Measurements from ENCODE around the gene PTPRG.
A peak's percentile ranks its signal among the peaks of the same experiment; 100 is the strongest.

Gene PTPRG

DNA sequence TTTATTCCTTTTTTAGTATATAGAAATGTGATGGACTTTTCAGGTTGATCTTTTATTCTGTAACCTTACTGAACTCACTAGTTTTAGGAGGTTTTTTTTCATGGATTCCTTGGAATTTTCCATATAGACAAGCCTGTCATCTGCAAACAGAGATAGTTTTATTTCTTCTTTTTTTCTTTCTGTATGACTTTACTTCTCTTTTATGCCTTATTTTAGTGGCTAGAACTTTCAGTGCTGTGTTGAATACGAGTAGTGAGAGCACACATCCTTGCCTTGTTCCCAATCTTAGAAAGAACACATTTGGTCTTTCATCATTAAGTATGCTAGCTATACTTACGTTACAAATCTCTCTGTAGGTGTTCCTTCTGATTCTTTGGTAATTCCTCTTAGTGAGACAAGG lies 336.5 kb downstream of the PTPRG start:
- TF ChIP-seq, protein P1, sequence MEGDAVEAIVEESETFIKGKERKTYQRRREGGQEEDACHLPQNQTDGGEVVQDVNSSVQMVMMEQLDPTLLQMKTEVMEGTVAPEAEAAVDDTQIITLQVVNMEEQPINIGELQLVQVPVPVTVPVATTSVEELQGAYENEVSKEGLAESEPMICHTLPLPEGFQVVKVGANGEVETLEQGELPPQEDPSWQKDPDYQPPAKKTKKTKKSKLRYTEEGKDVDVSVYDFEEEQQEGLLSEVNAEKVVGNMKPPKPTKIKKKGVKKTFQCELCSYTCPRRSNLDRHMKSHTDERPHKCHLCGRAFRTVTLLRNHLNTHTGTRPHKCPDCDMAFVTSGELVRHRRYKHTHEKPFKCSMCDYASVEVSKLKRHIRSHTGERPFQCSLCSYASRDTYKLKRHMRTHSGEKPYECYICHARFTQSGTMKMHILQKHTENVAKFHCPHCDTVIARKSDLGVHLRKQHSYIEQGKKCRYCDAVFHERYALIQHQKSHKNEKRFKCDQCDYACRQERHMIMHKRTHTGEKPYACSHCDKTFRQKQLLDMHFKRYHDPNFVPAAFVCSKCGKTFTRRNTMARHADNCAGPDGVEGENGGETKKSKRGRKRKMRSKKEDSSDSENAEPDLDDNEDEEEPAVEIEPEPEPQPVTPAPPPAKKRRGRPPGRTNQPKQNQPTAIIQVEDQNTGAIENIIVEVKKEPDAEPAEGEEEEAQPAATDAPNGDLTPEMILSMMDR (conservative IDR thresholded peaks at IDR 0.05; ENCODE audit: low read depth): no peak
- H3K27ac ChIP-seq: no peak overlapping the region
- DNase-seq (ENCODE audit: low spot score): no peak
- POLR2A ChIA-PET (ENCODE audit: low non-redundant PET): no interaction called here
- CTCF ChIA-PET: no interaction called here

- ChIA-PET POLR2A (ENCODE audit: low non-redundant PET) (no interaction called here), CTCF (interaction anchor here (0.6 kb wide), 1 partner anchor 242 kb away, joined by 3 read pairs; no protein-coding TSS in a partner anchor)
- TF ChIP-seq, protein P1 (conservative IDR thresholded peaks at IDR 0.05; ENCODE audit: low read depth): no peak
- H3K27ac ChIP-seq: no peak overlapping the region
- no peak for DNase-seq (ENCODE audit: low spot score)
These were observed 338.5 kb downstream of the PTPRG start for GRCh38 chr3:61899700-61900462.

DNA sequence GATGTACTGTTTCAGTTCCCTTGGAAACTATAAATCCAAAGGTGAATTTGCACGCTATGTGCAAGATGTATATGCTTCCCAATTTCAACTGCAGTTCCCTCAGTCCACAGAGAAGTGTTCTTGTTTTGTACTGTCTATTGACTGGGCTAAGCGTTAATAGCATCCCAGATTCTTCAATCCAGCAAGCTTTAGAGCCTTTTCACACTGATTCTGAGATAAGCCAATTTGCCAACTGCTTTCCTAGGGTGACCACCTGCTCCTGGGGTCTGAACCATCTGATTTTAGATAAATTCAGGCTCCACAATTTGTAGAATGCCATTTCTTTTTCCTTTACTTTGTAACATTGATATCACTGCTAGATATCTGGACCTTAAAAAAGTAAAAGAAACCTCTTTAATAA lies 340.1 kb downstream of the PTPRG start:
- no peak overlapping the region for H3K27ac ChIP-seq
- POLR2A ChIA-PET (ENCODE audit: low non-redundant PET): no interaction called here
- CTCF ChIA-PET: no interaction called here
- no peak for DNase-seq (ENCODE audit: low spot score)
- TF ChIP-seq, protein P1 (conservative IDR thresholded peaks at IDR 0.05; ENCODE audit: low read depth): no peak

DNA sequence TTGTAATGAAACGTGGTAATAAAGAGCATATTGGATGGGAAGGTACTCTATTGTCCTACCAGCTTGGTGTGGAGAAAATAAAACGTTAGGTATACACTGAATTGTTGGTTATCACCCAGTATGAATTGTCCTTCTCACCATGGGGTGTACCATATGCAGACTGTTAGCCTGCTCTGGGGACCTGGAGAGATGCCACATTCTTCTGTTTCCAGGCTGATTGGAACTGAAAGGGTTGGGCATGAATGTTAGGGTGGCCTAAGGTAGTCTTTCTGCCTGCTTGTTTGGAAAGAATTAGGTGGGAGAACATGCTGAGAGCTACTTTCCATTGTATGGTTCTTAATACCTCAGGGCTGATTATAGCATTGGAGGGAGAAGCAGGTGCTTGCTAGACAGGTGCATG lies 340.6 kb downstream of the PTPRG start:
- TF ChIP-seq, protein P1 (conservative IDR thresholded peaks at IDR 0.05; ENCODE audit: low read depth): no peak
- ChIA-PET POLR2A (ENCODE audit: low non-redundant PET) (no interaction called here), CTCF (no interaction called here)
- no peak for DNase-seq (ENCODE audit: low spot score)
- no peak overlapping the region for H3K27ac ChIP-seq

DNA sequence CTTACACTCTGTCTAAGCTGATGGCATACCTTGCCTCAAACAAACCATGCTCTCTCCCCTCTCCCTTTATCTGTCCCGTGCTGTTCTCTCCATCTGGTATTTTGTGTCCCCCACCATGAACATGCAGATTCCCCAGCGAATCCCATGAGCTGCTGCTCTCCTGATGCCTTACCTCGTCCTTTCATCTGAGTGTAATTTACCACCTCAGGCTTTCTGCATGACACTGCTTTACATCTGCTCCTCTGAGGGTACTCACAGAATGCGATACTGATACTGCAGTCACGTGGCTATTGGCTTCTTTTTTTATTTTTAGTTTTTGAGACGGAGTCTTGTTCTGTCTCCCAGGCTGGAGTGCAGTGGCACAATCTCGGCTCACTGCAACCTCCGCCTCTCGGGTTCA lies 341.7 kb downstream of the PTPRG start:
- TF ChIP-seq, protein P1 (conservative IDR thresholded peaks at IDR 0.05; ENCODE audit: low read depth): no peak
- no peak for DNase-seq (ENCODE audit: low spot score)
- ChIA-PET CTCF (no interaction called here), POLR2A (ENCODE audit: low non-redundant PET) (no interaction called here)
- peak overlapping the region; percentile 74 for H3K27ac ChIP-seq

DNA sequence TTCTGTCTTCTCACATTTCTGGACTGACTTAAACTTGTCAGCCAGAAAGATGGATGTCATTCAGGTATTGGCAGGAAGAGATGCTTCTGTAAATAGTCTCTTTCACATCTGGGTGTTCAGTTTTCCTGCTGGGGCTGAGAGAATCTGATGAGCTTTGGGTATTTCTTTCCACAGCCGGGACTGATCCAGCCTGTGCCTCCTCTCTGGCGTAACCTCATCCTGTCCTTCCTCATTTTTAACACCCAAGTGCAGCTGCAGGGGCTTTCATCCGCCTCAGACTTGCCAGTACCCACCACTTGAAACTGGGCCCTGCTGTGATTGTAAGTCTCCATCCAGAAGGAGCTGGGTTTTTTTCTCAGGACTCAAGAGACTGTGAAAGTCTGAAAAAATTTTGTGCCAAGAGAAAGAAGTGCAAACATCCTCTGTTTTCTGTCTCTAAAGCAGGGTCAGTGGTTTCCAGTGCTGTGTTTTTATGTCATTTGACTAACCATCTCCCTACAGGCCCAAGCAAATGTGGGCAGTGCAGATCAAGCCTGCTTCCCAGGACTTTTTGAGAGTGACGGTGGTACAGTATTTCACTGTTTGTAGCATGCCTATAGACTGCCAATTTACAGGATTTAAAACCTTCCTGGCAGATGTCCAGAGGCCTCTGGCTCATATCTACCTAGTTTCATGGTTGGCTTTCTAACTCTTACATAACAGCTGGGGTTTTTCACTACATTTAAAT lies 342.7 kb downstream of the PTPRG start:
- TF ChIP-seq, protein P1 (conservative IDR thresholded peaks at IDR 0.05; ENCODE audit: low read depth): no peak

More for the DNA sequence above, 342.7 kb downstream of the PTPRG start:
- peak overlapping the region; percentile 74 for H3K27ac ChIP-seq
- ChIA-PET POLR2A (ENCODE audit: low non-redundant PET) (no interaction called here), CTCF (no interaction called here)
- peak; percentile 3 for DNase-seq (ENCODE audit: low spot score)

Data from RWPE1 (cell line).